Glomerular visceral epithelial cell (primary cell): ENCODE results near the gene TNP2.

Experiments used
- DNase-seq: peaks from one replicate; pipeline ENCODE4 v3.0.0-alpha.2; 2016; ENCODE audit errors: extremely low spot score

Gene TNP2

DNA sequence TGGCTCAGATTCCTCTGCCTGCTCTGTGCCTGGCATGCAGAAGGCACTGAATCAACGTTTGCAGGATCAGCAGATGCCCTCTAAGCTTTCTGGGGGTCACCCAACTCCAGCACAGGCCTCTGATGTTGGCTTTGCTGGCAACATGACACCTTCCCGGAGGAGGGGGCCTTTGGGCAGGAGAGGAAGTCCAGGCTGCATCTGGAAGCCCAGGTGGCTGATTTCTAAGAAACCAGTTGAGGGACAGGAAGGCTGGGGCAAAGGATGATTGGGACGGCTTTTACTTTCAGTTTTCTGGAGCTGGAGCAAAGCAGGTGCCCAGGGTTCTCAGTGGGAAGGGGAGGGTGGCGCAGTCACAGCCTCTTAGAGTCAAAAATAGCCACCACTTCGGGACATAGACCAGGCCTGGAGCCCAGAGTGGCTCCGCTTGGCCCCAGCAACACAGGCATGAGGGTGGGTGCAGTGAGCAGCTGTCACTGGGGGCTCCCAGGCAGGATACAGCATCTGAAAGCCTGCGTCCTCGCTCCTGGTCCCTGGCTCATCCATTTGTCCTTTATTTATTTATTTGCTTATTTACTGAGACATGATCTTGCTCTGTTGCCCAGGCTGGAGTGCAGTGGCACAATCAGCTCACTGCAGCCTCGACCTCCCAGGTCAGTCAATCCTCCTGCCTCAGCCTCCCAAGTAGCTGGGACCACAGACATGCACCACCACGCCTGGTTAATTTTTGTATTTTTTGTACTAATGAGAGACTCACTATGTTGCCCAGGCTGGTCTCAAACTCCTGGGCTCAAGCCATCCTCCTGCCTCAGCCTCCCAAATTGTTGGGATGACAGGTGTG is 28.3 kb downstream of the TNP2 start:
- no peak for DNase-seq

DNA sequence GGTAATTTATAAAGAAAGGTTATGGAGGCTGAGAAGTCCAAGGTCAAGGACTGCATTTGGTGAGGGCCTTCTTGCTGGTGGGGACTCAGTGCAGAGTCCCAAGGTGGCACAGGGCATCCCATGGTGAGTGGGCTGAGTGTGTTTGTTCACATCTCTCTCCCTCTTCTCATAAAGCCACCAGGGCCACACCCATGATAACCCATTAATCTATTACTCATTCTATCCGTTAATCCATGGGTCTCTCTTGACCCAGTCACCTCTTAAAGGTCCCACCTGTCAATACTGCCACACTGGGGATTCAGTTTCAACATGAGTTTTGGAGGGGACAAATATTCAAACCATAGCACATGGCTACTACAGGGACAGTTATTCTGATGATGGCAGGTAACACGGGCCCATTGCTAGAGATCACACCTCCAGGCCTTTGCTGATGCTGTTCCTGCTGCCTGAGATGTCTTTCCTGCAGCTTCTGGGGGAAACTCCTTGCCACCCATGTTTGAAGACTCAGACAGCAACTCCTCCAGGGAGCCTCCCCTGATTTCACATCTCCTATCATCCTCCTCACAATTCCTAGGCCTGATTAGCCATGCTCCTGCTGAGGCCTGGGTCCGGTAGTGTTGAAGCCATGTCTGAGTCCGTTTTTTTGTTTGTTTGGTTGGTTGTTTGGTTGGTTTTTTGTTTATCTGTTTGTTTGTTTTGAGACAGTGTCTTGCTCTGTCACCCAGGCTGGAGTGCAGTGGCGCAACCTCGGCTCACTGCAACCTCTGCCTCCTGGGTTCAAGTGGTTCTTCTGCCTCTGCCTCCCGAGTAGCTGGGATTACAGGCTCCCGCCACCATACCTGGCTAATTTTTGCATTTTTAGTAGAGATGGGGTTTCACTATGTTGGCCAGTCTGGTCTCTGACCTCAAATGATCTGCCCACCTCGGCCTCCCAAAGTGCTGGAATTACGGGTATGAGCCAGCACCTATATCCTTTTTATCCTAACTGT is 29.2 kb downstream of the TNP2 start:
- DNase-seq, result no peak

DNA sequence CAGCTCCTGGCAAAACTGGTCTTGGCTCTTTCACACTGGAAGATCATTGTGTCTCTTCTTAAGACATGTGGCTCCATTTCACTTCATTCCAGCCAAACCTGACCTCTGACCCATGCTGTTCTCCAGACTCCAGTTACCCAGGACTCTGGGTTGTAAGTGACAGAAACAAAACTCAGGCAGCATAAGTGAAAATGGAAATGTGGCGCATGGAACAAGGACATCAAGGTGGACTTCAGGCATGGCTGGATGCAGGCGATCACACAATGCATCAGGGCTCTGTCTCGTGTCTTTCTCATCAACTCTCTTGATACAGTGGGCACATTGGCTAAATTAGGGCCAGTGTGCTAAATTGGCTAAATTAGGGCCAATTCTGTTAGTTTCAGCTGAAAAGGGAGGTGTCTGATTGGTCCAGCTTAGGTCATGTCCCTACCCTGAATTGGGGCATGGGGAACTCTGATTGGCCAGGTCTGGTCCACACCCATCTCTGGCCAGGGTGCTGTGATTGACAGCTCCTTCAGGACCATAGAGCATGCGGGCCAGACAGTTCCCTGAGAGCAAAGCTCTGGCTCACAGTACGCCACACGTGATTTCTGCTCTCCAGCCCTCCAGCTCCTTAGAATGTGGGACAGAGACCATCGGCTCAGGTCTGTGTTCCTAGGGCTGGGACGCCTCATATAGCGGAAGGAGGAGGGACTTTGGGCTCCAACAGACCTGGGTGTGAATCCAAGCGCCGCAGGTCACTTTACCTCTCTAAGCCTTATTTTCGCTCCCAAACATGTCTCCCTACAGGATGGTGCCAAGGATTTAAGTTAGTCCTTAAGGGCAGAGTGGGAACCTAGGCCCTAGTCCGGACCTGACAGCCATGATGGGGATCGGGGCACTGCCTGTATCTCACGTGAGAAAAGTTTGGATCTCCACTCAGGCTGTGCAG is 30.6 kb downstream of the TNP2 start:
- no peak for DNase-seq

DNA sequence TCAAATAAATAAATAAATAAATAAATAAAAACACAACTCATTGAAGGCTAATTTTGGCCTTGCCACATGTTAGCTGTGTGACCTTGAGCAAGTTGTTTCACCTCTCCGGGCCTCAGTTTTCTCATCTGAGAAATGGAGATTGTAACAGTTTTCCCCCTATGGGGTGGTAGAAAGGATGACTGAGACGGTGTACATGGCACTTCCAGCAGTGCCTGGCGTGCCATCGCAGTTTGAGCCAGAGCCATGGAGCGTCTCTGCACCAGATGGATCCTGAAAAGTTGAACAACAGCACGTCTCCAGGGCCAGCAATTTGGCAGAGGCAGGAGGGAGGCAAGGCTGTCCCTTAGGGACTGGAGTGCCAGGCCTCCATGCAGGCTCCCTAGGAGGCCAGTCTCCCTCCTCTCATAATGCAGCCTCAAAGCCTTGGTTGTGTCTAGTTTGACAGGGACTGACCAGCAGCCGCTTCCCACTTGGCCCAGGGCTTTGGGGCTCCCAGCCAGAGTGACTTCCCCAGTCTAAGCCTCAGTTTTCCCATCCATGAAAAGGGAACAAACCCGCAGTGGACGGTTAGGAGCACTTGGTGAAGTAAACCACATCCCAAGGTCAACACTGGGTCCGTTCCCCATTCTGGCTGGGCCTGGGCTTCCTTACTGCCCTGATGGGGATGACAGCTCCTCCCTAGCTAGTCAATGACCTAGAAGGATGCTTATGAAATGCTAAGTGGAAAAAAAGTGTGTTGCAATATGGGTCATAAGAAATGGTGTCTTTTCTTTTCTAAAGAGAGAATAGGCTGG is 32.5 kb downstream of the TNP2 start:
- DNase-seq, result no peak

DNA sequence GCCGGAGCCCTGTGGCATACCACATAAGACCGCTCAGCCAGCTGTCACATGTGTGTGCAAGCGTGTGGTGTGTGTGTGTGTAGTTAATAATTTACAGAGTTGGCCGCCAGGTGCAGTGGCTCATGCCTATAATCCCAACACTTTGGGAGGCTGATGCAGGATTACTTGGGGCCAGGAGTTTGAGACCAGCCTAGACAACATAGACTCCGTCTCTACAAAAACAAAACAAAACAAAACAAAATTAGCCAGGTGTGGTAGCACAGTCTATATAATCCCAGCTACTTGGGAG is 33.5 kb downstream of the TNP2 start:
- DNase-seq, result no peak

DNA sequence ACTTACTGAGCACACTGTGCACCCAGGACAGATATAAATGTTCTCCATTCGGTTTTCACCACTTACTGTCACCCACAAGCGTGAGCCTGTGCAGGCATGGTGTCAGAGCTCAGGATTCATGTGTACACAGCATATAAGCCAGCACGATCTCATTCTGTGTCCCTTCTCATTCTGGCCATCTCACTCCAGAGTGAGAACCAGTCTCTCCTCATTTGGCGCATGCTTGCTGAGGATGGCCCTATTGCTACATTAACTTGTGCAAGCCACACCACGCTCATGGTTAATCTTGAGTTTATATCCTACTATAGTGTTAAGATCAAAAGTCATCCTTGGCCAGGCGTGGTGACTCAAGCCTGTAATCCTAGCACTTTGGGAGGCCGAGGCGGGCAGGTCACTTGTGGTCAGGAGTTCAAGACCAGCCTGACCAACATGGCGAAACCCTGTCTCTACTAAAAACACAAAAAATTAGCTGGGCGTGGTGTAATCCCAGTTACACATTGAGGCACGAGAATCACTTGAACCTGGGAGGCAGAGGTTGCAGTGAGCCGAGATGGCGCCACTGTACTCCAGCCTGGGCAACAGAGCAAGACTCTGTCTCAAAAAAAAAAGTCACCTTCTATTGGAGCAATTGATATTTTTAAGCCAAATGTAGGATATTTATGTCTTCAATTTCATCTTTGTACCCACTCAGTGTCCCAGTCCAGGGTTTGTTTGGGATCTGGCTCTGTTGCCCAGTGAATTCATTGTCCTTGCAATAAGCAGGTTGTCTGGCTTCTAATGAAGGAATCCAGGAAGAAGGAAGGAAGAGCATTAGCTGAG is 34.0 kb downstream of the TNP2 start:
- no peak for DNase-seq

DNA sequence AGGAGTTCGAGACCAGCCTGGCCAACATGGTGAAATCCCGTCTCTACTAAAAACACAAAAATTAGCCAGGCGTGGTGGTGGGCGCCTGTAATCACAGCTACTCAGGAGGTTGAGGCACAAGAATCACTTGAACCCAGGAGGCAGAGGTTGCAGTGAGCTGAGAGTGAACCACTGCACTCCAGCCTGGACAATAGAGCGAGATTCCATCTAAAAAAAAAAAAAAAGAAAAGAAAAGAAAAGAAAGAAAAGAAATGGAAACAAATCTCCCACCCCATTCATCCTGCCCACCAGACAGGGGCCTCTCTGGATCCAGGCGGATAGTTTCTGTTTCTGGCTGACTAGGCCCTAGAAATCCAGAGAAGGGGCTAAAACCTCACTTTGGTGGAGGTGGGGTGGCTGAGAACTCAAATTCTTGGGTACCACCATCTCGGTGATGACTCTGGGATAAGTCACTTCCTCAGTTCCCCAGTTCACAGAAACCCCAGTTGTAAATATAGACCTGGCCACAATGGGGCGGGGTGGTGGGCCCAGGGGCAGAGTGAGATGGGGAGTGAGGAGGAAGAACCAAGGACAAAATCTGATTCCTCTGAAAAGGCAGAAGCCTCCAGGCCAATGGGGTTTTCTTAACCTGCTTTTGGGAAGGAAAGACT is 35.3 kb downstream of the TNP2 start:
- no peak for DNase-seq

DNA sequence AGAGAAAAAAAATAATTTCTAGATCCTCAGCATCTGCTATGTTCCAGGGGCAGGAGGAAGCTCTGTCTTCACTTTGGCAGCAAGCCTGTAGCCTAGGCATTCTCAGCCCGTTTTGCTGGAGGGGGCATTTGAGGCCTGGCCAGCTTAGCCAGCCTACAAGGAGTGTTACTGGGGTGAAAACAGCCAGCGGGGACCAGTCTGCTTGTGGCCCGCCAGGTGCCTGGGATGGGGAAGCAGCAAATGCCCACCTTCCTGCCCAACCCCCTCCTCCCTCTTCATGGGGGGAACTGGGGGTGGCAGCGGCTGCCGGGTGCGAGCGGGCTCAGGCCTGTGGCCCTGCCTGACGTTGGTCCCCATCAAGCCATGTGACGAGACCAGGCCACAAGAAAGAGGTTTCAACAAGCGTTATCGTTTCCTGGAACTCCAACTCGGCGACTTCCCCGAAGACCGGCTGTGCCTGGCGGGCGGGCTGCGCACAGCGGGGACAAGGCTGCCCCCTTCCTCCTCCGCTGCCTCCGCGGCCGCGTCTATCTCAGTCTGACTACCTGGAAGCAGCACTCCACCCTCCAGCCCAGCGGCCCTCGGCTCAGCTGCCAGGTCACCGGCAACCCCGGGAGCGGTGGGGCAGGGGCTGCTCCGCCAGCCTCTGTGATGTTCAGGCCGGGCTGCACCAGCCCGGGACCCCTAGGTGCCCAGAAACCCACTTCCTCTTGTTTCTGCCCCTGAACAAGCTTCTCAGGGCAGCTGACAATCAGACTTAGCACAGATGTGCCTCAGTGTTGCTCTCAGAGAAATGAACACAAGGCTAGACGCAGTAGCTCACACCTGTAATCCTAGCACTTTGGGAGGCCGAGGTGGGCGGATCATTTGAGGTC is 36.0 kb downstream of the TNP2 start:
- no peak for DNase-seq

DNA sequence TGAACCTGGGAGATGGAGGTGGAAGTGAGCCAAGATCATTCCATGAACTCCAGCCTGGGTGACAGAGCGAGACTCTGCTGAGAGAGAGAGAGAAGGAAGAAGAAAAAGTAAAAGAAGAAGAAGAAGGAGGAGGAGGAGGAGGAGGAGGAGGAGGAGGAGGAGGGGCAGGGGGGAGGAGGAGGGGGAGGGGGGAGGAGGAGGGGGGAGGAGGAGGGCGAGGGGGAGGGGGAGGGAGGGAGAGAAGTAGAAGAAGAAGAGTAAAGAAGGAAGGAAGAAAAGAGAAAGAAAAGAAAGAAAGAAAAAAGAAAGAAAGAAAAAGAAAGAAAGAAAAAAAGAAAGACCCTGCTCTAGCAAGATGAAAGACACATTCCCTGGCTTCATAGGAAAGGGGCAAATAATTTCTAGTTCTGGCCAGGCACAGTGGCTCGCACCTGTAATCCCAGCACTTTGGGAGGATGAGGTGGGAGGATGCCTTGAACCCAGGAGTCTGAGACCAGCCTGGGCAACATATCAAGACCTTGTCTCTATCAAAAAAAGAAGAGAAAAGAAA is 36.7 kb downstream of the TNP2 start:
- DNase-seq, result no peak

DNA sequence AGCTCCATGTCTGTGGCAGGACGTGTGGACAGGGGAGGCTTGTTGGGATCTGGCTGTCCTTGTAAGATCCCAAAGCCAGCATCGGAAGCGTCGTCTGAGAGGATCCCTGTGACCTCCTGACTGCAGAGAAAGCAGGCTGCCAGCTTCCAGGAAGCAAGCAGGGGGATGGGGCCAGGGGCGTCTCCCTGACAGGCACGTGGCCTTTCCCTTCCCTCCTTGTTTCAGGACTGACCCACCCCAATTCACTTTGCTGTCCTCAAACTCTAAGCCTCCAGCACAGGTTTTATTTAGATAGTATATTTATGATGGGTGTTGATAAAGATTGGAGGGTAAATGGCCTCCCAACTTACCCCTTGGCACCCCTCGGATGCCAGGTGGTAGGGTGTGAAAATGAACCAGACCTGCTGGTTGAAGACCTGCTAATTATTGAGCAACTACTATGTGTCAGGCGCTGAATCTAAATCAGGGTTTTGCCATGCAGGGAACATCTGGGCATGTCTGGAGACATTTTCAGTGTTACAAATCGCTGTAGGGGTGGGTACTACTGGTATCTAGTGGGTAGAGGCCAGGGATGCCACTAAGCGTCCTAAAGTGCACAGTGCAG is 37.7 kb downstream of the TNP2 start:
- no peak for DNase-seq

DNA sequence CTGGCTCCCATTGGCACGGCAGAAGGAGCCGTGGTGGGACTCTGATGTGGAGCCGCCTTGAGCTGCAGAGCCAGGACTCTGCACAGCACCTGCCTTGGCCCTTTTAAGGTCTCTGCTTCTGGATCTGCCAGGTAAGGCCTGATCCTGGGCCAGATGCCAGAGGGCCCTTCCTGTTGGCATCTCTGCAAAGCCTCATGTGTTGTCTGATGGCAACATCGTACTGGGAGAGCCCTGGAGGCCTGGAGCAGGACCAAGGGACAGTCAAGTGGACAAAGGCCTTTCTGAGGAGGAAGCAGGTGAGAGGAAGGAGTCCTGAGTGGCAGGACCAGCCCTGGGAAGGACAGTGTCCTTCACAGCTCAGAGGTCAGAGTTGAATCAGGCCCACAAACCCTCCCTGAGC is 39.2 kb downstream of the TNP2 start:
- DNase-seq, result no peak

DNA sequence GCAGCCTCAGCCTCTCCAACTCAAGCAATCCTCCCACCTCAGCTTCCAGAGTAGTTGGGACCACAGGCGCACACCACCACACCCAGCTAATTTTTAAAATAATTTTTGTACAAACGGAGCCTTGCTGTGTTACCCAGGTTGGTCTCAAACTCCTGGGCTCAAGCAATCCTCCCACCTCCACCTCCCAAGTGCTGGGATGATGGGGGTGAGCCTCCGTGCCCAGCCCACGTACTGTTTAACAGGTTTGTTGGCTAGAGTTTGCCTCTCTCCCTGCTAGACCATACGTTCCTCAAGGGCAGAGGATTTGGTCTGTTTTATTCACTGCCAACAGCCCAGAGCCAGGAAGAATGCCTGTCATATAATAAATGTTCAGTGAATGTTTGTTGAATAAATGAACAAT is 39.7 kb downstream of the TNP2 start:
- no peak for DNase-seq

DNA sequence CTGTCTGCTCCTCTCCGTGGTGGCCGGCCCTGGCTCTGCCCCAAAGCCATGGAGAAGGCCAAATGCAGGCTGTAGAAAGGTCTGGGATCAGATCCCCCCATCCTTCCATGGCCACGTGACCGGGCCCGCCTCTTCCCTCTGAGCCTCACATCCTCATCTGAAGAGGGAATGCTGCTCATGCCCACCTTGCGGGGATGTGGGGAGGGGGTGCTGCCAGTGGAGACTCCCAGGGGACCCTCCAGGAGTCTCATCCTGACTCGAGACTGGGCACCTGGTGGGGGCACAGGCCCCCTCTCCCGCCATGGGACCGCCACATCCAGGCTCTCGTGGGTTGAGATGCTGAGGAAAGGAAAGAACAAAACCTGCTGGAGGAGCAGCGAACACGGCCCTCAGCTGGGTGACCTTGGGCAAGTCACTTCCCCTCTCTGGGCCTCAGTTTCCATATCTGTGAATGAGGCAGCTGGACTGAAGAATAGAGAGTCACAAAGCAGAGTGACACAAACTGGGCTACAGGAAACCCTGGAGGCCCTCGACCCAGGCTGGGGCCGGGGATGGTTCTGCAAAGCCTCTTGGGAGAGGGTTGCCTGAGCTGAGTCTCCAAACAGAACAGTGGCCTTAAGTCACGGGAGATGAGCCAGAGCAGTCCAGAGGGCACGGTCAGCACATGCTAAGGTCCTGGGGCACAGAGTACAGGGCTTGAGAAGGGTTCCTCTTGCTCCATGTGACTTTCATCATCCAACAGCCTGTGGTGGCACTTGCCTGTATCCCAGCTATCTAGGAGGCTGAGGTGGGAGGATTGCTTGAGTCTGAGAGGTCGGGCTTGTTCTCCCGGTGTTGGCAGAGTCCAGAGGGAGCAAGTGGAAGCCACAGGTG is 43.2 kb downstream of the TNP2 start:
- no peak for DNase-seq

DNA sequence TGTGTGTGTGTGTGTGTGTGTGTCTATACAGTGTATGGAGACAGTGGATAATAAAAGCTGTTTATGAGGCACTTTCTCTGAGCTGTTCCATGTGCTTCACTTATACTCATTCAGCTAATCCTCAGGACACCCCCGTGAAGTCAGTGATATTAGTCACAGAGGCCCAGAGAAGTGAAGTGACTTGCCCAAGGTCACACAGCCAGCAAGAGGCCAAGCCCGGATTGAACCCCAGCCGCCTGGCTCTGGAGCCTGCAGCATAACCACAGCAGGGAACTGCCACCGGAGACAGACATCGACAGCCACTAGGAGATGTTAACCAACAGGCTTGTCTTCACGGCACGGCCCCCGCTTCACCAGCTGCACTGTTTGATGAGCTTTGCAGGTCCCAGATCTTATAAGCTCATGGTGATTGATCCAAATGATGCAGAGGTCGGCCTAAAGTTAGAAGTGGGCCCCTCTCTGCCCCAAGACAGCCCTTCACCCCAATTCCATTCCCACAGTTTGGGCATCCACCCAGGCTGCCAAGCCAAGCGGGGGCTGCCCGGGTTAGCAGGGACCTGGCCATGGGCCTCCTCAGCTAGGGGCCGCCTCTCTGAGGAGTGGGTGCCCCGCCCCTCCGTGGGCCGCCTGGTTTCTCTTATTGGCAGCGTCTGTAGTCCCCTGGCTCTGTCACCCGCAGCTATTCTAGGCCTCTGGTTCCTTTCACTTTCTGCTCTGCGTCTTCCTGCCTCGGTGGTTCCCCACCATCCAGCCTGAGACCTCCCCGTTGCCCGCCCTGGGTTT is 44.0 kb downstream of the TNP2 start:
- no peak for DNase-seq

DNA sequence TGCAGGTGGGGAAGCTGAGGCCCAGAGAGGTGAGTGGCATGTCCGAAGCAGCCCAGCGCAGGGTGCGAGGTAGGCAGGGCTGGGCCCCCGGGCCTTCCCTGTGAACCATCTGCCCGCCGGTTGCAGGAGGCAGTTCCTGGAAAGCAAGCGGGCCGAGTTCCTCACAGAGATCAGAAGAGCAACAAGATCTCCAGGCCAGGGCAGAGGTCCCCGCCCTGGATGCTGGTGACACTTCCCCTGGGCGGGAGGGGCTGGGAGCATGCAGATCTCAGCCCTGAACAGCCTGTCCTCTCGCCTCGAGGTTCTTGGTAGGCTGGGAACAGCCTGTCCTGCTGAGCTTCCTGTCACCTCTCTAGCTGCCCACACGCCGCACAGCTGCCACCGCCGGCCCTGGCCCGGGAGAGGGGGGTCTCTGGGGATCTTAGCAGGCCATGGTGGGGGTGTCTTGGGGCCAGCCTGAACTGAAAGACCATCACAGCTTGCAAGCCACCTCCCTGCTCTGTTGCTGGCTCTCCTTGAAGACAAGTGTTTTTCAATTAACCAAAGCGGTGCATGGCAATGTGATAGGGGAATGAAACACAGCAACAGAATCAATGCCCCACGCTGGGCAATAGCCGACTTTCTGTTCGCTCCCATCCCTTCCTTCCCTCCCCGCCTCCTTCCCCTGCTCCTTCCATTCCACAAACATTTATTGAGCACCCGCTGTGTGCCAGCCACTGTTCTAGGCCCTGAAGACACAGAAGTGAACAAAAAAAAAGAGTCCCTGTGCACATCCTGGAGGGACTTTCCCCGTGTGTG is 44.8 kb downstream of the TNP2 start:
- DNase-seq, result no peak
